ENCODE results near the gene GGT6.

DNA sequence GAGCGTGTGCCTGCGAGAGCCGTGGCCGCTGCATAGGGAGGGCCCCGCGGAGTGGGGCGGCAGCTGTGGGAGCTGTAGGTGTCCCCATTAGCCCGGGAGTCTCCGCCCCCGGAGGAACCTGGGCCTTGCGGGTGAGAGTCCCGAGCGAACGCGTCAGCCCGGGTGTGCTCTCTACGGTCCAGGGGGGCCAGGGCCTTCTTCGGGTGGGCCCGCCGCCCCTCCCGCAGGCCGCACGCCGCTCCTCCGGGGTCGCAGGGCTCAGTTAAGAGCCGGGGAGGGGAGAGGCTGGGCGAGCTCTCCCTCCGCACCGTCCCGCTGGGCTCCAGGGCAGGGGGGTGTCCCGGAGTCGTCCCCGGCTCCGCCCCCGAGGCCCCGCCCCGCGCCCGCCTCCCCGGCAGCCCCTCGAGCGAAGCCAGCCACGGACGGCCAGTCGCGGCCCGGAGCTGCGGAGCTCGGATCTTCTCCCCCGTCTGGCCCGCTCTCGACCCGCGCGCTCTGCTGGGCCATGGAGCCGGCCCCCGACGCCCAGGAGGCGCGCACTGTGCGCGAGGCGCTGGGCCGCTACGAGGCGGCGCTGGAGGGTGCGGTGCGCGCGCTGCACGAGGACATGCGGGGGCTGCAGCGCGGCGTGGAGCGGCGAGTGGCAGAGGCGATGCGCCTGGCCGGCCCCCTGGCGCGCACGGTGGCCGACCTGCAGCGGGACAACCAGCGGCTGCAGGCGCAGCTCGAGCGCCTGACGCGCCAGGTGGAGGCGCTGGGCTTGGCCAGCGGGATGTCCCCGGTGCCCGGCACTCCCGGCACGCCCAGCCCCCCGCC is 23.9 kb upstream of the GGT6 start, which contains the start of gene SMTNL2:
- TF ChIP-seq, protein P1, sequence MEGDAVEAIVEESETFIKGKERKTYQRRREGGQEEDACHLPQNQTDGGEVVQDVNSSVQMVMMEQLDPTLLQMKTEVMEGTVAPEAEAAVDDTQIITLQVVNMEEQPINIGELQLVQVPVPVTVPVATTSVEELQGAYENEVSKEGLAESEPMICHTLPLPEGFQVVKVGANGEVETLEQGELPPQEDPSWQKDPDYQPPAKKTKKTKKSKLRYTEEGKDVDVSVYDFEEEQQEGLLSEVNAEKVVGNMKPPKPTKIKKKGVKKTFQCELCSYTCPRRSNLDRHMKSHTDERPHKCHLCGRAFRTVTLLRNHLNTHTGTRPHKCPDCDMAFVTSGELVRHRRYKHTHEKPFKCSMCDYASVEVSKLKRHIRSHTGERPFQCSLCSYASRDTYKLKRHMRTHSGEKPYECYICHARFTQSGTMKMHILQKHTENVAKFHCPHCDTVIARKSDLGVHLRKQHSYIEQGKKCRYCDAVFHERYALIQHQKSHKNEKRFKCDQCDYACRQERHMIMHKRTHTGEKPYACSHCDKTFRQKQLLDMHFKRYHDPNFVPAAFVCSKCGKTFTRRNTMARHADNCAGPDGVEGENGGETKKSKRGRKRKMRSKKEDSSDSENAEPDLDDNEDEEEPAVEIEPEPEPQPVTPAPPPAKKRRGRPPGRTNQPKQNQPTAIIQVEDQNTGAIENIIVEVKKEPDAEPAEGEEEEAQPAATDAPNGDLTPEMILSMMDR (IDR thresholded peaks at IDR 0.05; ENCODE audit: insufficient read depth, low read depth, low read length): no peak
- peak; percentile 90 for TF ChIP-seq EZH2 (IDR thresholded peaks at IDR 0.05; ENCODE audit: insufficient read depth, low read length)

Data from astrocyte (in vitro differentiated cells and primary cell).